Lower leg skin (tissue), 4 donors: ENCODE measurements around the gene HEY2. TPM values are rescaled to one million over a fixed set of nuclear protein-coding genes. Genes with fewer than 3 reads are reported as not detected.
"Not testable (repeated sequence)": the region's sequence is repeated elsewhere in the genome, so short reads cannot be mapped to it uniquely, and the experiment has no call there.

Experiments
- DNase-seq, 2 donors: peaks; one replicate each; pipeline ENCODE4 v3.0.0-alpha.2; 2019; ENCODE audit warnings: low spot score in 2 of 2
- H3K4me3 ChIP-seq: fragments of 200-600 bp; sonication (generic); 2 replicates; pipeline ENCODE4 v1.5.1; 2017; ENCODE audit warnings: mild to moderate bottlenecking, low read depth; ENCODE audit not compliant: poor library complexity, severe bottlenecking
- POLR2A ChIP-seq, 2 donors: fragments of 450-650 bp; IDR thresholded peaks; one replicate each; pipeline ENCODE4 v1.6.1; 2016 to 2017; ENCODE audit warnings: antibody characterized with exemption in 2 of 2, mild to moderate bottlenecking in 1 of 2, moderate library complexity in 1 of 2
- WGBS, 2 donors: methylation state at CpG; one replicate each; pipeline ENCODE4 v1.1.5; 2018; 5-methylcytosine and 5-hydroxymethylcytosine counted together
- intact Hi-C: fragments of 100-400 bp; cut with DNase I; formaldehyde crosslinking; loops from one replicate; pipeline ENCODE4 v1.15.0; 2023; ENCODE audit warnings: low total_unique reads
- total RNA-seq, 4 donors: library from RNA; depleted of rRNA; stranded (reverse); fragments of >200 nt; gene quantifications; one replicate each; pipeline ENCODE4 v1.1.0, GENCODE V29; 2016
- TF ChIP-seq, protein P1 (sequence below), 3 donors: fragments of 450-650 bp; IDR thresholded peaks; one replicate each; pipeline ENCODE4 v1.5.1; 2016; ENCODE audit warnings: antibody characterized with exemption in 3 of 3, mild to moderate bottlenecking in 3 of 3, moderate library complexity in 2 of 3

The HEY2 gene
- total RNA-seq: 1 to 10 TPM in 2 of 4 donors, under 1 TPM in 2; 0.65 to 2.9 (median 1.5) TPM

- peak; percentile 81 to 97 for DNase-seq
- intact Hi-C loops: no loop called here
- WGBS, 2 donors: 0 to 1% methylated on average over 13 to 57 of the region's 95 CpGs
- TF ChIP-seq, protein P1, sequence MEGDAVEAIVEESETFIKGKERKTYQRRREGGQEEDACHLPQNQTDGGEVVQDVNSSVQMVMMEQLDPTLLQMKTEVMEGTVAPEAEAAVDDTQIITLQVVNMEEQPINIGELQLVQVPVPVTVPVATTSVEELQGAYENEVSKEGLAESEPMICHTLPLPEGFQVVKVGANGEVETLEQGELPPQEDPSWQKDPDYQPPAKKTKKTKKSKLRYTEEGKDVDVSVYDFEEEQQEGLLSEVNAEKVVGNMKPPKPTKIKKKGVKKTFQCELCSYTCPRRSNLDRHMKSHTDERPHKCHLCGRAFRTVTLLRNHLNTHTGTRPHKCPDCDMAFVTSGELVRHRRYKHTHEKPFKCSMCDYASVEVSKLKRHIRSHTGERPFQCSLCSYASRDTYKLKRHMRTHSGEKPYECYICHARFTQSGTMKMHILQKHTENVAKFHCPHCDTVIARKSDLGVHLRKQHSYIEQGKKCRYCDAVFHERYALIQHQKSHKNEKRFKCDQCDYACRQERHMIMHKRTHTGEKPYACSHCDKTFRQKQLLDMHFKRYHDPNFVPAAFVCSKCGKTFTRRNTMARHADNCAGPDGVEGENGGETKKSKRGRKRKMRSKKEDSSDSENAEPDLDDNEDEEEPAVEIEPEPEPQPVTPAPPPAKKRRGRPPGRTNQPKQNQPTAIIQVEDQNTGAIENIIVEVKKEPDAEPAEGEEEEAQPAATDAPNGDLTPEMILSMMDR (IDR thresholded peaks at IDR 0.05): no peak
- no peak for TF ChIP-seq POLR2A (IDR thresholded peaks at IDR 0.05)
- peak within 1 kb of the TSS; percentile 67 for H3K4me3 ChIP-seq
Measured at GRCh38 chr6:125749173-125749864, at the start of gene HEY2. HEY2 (plus strand) TSS chr6:125749632; CDS start chr6:125749777, 145 bp downstream.

GRCh38 chr6:125700581-125701353, 48.7 kb upstream of the HEY2 start:
- TF ChIP-seq, protein P1 (IDR thresholded peaks at IDR 0.05): no peak
- no peak for TF ChIP-seq POLR2A (IDR thresholded peaks at IDR 0.05)
- intact Hi-C loops: no loop called here
- H3K4me3 ChIP-seq: no peak overlapping the region
- 82 to 85% methylated on average over 3 of the region's 3 CpGs for WGBS, 2 donors
- no peak for DNase-seq

GRCh38 chr6:125701354-125701668, 48.1 kb upstream of the HEY2 start:
- no peak for DNase-seq
- 73 to 81% methylated on average over 1 of the region's 1 CpG for WGBS, 2 donors
- intact Hi-C loops: no loop called here
- no peak overlapping the region for H3K4me3 ChIP-seq
- TF ChIP-seq, protein P1 (IDR thresholded peaks at IDR 0.05): no peak
- TF ChIP-seq POLR2A (IDR thresholded peaks at IDR 0.05): no peak

- intact Hi-C loops, DNase-seq, H3K4me3 ChIP-seq: not testable (repeated sequence)
- 79 to 92% methylated on average over 2 to 5 of the region's 5 CpGs for WGBS, 2 donors
Measured at GRCh38 chr6:125703882-125704281, 45.5 kb upstream of the HEY2 start.

- intact Hi-C loops: no loop called here
- no peak for DNase-seq
- WGBS, 2 donors: 72 to 73% methylated on average over 4 of the region's 4 CpGs
- no peak overlapping the region for H3K4me3 ChIP-seq
- TF ChIP-seq, protein P1 (IDR thresholded peaks at IDR 0.05): no peak
- TF ChIP-seq POLR2A (IDR thresholded peaks at IDR 0.05): no peak
Measured at GRCh38 chr6:125707615-125708243, 41.7 kb upstream of the HEY2 start.

DNA sequence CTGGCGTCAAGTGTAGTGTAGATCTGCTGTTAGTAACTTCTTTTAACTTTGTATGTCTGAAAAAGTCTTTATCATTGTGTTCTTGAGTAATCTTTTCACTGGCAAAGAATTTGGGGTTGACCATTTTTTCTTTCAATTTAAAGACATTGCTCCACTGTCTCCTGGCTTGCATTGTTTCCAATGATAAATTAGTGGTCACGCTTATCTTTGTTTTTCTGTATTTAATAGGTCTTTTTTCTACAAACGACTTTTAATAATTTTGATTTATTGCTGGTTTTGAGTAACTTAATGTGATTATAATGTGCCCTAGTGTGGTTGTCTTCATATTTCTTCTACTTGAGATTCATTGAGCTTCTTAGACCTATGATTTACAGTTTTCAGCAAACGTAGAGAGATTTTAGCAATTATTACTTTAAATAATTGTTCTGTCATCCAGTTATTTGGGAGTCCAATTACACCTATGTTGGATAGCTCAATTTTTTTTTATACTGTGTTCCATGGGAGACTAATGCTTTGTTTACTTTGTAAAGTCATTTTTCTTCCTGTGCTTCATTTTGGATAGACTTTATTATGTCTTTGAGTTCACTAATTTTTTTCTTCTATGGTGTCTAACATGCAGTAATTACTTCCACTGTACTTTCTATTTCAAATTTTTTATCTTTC, 38.3 kb upstream of the HEY2 start:
- H3K4me3 ChIP-seq: no peak overlapping the region
- intact Hi-C loops: no loop called here
- DNase-seq: no peak
- TF ChIP-seq POLR2A (IDR thresholded peaks at IDR 0.05): no peak
- TF ChIP-seq, protein P1 (IDR thresholded peaks at IDR 0.05): no peak
- 80 to 82% methylated on average over 4 of the region's 4 CpGs for WGBS, 2 donors
